IMR-90 (cell line): ENCODE data around the gene CLEC11A.

ENCODE experiments used
- MXI1 ChIP-seq: IDR thresholded peaks from 2 replicates; pipeline ENCODE4 v1.6.1; 2012; ENCODE audit warnings: low read depth, mild to moderate bottlenecking, low read length, moderate library complexity, borderline replicate concordance
- POLR2A ChIP-seq: IDR thresholded peaks from 2 replicates; pipeline ENCODE4 v1.6.1; 2012; ENCODE audit warnings: mild to moderate bottlenecking, low read depth, low read length
- TF ChIP-seq, protein P1 (sequence below): conservative IDR thresholded peaks from 2 replicates; pipeline ENCODE4 v1.5.1; 2012; ENCODE audit warnings: mild to moderate bottlenecking, low read depth, low read length, improper control_type of control experiment

GRCh38 chr19:50729894-50730293, 6.7 kb downstream of the CLEC11A start:
- TF ChIP-seq, protein P1, sequence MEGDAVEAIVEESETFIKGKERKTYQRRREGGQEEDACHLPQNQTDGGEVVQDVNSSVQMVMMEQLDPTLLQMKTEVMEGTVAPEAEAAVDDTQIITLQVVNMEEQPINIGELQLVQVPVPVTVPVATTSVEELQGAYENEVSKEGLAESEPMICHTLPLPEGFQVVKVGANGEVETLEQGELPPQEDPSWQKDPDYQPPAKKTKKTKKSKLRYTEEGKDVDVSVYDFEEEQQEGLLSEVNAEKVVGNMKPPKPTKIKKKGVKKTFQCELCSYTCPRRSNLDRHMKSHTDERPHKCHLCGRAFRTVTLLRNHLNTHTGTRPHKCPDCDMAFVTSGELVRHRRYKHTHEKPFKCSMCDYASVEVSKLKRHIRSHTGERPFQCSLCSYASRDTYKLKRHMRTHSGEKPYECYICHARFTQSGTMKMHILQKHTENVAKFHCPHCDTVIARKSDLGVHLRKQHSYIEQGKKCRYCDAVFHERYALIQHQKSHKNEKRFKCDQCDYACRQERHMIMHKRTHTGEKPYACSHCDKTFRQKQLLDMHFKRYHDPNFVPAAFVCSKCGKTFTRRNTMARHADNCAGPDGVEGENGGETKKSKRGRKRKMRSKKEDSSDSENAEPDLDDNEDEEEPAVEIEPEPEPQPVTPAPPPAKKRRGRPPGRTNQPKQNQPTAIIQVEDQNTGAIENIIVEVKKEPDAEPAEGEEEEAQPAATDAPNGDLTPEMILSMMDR = no peak
- TF ChIP-seq POLR2A (no peak), MXI1 (no peak)
